K562 (cell line): ENCODE measurements around the gene CLNK.

ENCODE experiments used
- COPS2 ChIP-seq: fragments of 450-650 bp; conservative IDR thresholded peaks from 2 replicates; pipeline ENCODE4 v1.6.1; 2016; ENCODE audit warnings: mild to moderate bottlenecking, moderate library complexity
- FOXK1 ChIP-seq: sonication (generic); formaldehyde crosslinking; IDR thresholded peaks from 2 replicates; pipeline ENCODE4 v1.8.0; 2022; ENCODE audit warnings: missing genetic modification reagents, mild to moderate bottlenecking, borderline replicate concordance
- NFRKB ChIP-seq: fragments of 450-650 bp; IDR thresholded peaks from 2 replicates; pipeline ENCODE4 v1.6.1; 2016; ENCODE audit warnings: low read depth
- NR2C1 ChIP-seq, 2 experiments: fragments of 450-650 bp; IDR thresholded peaks; 2 replicates each; pipeline ENCODE4 v1.6.1; 2017; ENCODE audit warnings: mild to moderate bottlenecking in 2 of 2, antibody characterized with exemption in 1 of 2, inconsistent platforms in 1 of 2, missing compliant biosample characterization in 1 of 2, missing genetic modification characterization in 1 of 2
- SAP30 ChIP-seq: fragments of 200-600 bp; sonication (generic); IDR thresholded peaks from 2 replicates; pipeline ENCODE4 v1.6.1; 2012; ENCODE audit warnings: borderline replicate concordance, low read depth, mild to moderate bottlenecking, moderate library complexity, low read length, control low read depth, inconsistent platforms; ENCODE audit not compliant: insufficient read depth, poor library complexity, severe bottlenecking
- TCF7L2 ChIP-seq: fragments of 150-350 bp; IDR thresholded peaks from 2 replicates; pipeline ENCODE4 v1.6.1; 2016; ENCODE audit warnings: low read depth, mild to moderate bottlenecking, low read length, moderate library complexity
- TF ChIP-seq, protein P1 (sequence below): sonication (generic); formaldehyde crosslinking; IDR thresholded peaks from 2 replicates; pipeline ENCODE4 v1.8.0; 2023; ENCODE audit warnings: missing genetic modification reagents, mild to moderate bottlenecking, borderline replicate concordance

DNA sequence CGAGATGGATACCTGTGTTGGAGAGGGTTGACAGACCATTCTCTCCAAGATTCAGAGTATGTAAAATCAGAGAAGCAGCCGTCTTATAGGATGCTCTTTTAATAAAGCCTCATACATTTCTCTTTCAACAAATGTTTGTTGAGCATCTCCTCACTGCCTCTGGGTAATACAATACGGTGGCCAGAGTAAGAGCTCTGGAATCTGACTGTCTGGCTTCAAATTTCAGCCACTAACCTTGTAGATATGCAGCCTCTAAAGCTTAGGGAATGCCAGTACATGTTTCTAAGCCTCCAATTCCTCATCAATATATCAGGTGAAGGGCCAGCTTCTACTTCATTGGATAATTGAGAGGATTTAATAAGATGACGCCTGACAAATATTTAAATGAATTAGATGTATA, 61.3 kb downstream of the CLNK start:
- TF ChIP-seq TCF7L2 (no peak), NR2C1 (IDR thresholded peaks at IDR 0.05) (no peak), NR2C1 (tag; IDR thresholded peaks at IDR 0.05) (no peak), COPS2 (no peak), SAP30 (no peak), FOXK1 (CRISPR knock-in tag) (no peak), NFRKB (no peak)
- TF ChIP-seq, protein P1, sequence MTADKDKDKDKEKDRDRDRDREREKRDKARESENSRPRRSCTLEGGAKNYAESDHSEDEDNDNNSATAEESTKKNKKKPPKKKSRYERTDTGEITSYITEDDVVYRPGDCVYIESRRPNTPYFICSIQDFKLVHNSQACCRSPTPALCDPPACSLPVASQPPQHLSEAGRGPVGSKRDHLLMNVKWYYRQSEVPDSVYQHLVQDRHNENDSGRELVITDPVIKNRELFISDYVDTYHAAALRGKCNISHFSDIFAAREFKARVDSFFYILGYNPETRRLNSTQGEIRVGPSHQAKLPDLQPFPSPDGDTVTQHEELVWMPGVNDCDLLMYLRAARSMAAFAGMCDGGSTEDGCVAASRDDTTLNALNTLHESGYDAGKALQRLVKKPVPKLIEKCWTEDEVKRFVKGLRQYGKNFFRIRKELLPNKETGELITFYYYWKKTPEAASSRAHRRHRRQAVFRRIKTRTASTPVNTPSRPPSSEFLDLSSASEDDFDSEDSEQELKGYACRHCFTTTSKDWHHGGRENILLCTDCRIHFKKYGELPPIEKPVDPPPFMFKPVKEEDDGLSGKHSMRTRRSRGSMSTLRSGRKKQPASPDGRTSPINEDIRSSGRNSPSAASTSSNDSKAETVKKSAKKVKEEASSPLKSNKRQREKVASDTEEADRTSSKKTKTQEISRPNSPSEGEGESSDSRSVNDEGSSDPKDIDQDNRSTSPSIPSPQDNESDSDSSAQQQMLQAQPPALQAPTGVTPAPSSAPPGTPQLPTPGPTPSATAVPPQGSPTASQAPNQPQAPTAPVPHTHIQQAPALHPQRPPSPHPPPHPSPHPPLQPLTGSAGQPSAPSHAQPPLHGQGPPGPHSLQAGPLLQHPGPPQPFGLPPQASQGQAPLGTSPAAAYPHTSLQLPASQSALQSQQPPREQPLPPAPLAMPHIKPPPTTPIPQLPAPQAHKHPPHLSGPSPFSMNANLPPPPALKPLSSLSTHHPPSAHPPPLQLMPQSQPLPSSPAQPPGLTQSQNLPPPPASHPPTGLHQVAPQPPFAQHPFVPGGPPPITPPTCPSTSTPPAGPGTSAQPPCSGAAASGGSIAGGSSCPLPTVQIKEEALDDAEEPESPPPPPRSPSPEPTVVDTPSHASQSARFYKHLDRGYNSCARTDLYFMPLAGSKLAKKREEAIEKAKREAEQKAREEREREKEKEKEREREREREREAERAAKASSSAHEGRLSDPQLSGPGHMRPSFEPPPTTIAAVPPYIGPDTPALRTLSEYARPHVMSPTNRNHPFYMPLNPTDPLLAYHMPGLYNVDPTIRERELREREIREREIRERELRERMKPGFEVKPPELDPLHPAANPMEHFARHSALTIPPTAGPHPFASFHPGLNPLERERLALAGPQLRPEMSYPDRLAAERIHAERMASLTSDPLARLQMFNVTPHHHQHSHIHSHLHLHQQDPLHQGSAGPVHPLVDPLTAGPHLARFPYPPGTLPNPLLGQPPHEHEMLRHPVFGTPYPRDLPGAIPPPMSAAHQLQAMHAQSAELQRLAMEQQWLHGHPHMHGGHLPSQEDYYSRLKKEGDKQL, result no peak
